ENCODE data around the gene ANKRD33B. TPM values are rescaled to one million over a fixed set of nuclear protein-coding genes. Genes with fewer than 3 reads are reported as not detected.

ANKRD33B gene
- total RNA-seq, 1 experiment from 2014 or later, result 10.9 TPM

GRCh38 chr5:10590226-10590999 lies 26.5 kb downstream of the ANKRD33B start:
- peaks cover 20 to 62% of the 10 kb centered on the region in 2 experiments for H3K4me1 ChIP-seq (ENCODE audit: control insufficient read depth in 1 of 2, insufficient read depth in 2 of 2, low read length in 2 of 2)

More at GRCh38 chr5:10590226-10590999, 26.5 kb downstream of the ANKRD33B start:
- no peaks in the 10 kb centered on the region for H3K9me3 ChIP-seq (ENCODE audit: control insufficient read depth in 1 of 2, insufficient read depth in 1 of 2, low read depth in 1 of 2, low read length in 2 of 2)
- TF ChIP-seq, protein P1, sequence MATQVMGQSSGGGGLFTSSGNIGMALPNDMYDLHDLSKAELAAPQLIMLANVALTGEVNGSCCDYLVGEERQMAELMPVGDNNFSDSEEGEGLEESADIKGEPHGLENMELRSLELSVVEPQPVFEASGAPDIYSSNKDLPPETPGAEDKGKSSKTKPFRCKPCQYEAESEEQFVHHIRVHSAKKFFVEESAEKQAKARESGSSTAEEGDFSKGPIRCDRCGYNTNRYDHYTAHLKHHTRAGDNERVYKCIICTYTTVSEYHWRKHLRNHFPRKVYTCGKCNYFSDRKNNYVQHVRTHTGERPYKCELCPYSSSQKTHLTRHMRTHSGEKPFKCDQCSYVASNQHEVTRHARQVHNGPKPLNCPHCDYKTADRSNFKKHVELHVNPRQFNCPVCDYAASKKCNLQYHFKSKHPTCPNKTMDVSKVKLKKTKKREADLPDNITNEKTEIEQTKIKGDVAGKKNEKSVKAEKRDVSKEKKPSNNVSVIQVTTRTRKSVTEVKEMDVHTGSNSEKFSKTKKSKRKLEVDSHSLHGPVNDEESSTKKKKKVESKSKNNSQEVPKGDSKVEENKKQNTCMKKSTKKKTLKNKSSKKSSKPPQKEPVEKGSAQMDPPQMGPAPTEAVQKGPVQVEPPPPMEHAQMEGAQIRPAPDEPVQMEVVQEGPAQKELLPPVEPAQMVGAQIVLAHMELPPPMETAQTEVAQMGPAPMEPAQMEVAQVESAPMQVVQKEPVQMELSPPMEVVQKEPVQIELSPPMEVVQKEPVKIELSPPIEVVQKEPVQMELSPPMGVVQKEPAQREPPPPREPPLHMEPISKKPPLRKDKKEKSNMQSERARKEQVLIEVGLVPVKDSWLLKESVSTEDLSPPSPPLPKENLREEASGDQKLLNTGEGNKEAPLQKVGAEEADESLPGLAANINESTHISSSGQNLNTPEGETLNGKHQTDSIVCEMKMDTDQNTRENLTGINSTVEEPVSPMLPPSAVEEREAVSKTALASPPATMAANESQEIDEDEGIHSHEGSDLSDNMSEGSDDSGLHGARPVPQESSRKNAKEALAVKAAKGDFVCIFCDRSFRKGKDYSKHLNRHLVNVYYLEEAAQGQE (IDR thresholded peaks at IDR 0.05; ENCODE audit: low read depth), result no peak
- no peak for DNase-seq (ENCODE audit: low read depth, low spot score)
- H3K9me2 ChIP-seq (ENCODE audit: insufficient read depth), result no peaks in the 10 kb centered on the region
- ChIA-PET CTCF (interaction anchor here (2.0 kb wide), 1 partner anchor 37 kb away, joined by 6 read pairs; no protein-coding TSS in a partner anchor), RAD21 (ENCODE audit: low non-redundant PET in 1 of 2, low total read pairs in 2 of 2, uncharacterized antibody in 2 of 2, unreplicated experiment in 2 of 2) (no interaction called here), POLR2A (interaction anchor here (1.0 kb wide), 1 partner anchor 22 kb away, joined by 3 read pairs; no protein-coding TSS in a partner anchor)
- peak overlapping the region; percentile 15; the same call in 1 of the 2 replicates for H3K4me2 ChIP-seq (ENCODE audit: low read length)
- no peak overlapping the region for H3K4me3 ChIP-seq (replicated peaks in 1 of 2; ENCODE audit: low read depth in 1 of 2, low read length in 2 of 2)
- 0 out of 2 replicates have a peak overlapping the region, but pooled peaks have one; percentile 7 for H3K9ac ChIP-seq (ENCODE audit: low read length)
- peaks cover 75% of the 10 kb centered on the region for H3K79me2 ChIP-seq (ENCODE audit: insufficient read depth, low read length)
- no peaks in the 10 kb centered on the region for H3K27me3 ChIP-seq (ENCODE audit: insufficient read depth, low read length)
- no peak overlapping the region for H3K27ac ChIP-seq (ENCODE audit: low read depth, low read length)
- no TSS peak for BruUV-seq (replicated peaks)
- intact Hi-C loops (cut with micrococcal nuclease), result no loop called here
- no peak overlapping the region for H2AFZ ChIP-seq (ENCODE audit: low read depth, low read length, poor library complexity, severe bottlenecking)
- H3K36me3 ChIP-seq (ENCODE audit: control insufficient read depth in 1 of 2, insufficient read depth in 2 of 2, low read length in 2 of 2), result no peaks in the 10 kb centered on the region
- no peak for ATAC-seq
- no peaks in the 10 kb centered on the region for H4K20me1 ChIP-seq (ENCODE audit: insufficient read depth)

Measured in HCT116 (cell line).